ENCODE data around the gene SHROOM3.
A peak's percentile ranks its signal among the peaks of the same experiment; 100 is the strongest.

SHROOM3 gene

GRCh38 chr4:76624931-76625715, 190.1 kb downstream of the SHROOM3 start:
- no peak for DNase-seq (ENCODE audit: low spot score)

- DNase-seq (ENCODE audit: low spot score): no peak
Measured at GRCh38 chr4:76626686-76627465, 191.8 kb downstream of the SHROOM3 start.

- no peak for DNase-seq (ENCODE audit: low spot score)
Measured at GRCh38 chr4:76628251-76628650, 193.2 kb downstream of the SHROOM3 start.

GRCh38 chr4:76630741-76631140, 195.7 kb downstream of the SHROOM3 start:
- no peak for DNase-seq (ENCODE audit: low spot score)

- peak; percentile 49 for DNase-seq (ENCODE audit: low spot score)
Measured at GRCh38 chr4:76634220-76634619, 199.2 kb downstream of the SHROOM3 start.

GRCh38 chr4:76637712-76638361, 202.8 kb downstream of the SHROOM3 start:
- DNase-seq (ENCODE audit: low spot score): no peak

GRCh38 chr4:76639288-76639687, 204.3 kb downstream of the SHROOM3 start:
- no peak for DNase-seq (ENCODE audit: low spot score)

- DNase-seq (ENCODE audit: low spot score): no peak
Measured at GRCh38 chr4:76640353-76640910, 205.4 kb downstream of the SHROOM3 start.

GRCh38 chr4:76641351-76641750, 206.3 kb downstream of the SHROOM3 start:
- no peak for DNase-seq (ENCODE audit: low spot score)

- no peak for DNase-seq (ENCODE audit: low spot score)
Measured at GRCh38 chr4:76641758-76642157, 206.7 kb downstream of the SHROOM3 start.

GRCh38 chr4:76644831-76645485, 209.9 kb downstream of the SHROOM3 start:
- no peak for DNase-seq (ENCODE audit: low spot score)

- no peak for DNase-seq (ENCODE audit: low spot score)
Measured at GRCh38 chr4:76649086-76649485, 214.1 kb downstream of the SHROOM3 start.

GRCh38 chr4:76651616-76652015, 216.6 kb downstream of the SHROOM3 start:
- no peak for DNase-seq (ENCODE audit: low spot score)

GRCh38 chr4:76652389-76652788, 217.4 kb downstream of the SHROOM3 start:
- DNase-seq (ENCODE audit: low spot score): no peak

- DNase-seq (ENCODE audit: low spot score): no peak
Measured at GRCh38 chr4:76654084-76654483, 219.1 kb downstream of the SHROOM3 start.

- no peak for DNase-seq (ENCODE audit: low spot score)
Measured at GRCh38 chr4:76654791-76655190, 219.8 kb downstream of the SHROOM3 start.

GRCh38 chr4:76655566-76656479, 220.8 kb downstream of the SHROOM3 start:
- DNase-seq (ENCODE audit: low spot score): no peak

- DNase-seq (ENCODE audit: low spot score): no peak
Measured at GRCh38 chr4:76657443-76657842, 222.4 kb downstream of the SHROOM3 start.

GRCh38 chr4:76658231-76659102, 223.4 kb downstream of the SHROOM3 start:
- DNase-seq (ENCODE audit: low spot score): peak; percentile 43

- DNase-seq (ENCODE audit: low spot score): no peak
Measured at GRCh38 chr4:76659103-76659490, 224.1 kb downstream of the SHROOM3 start.

Measured in hepatic stellate cell (primary cell).